GM12864 (cell line): ENCODE measurements around the gene PCDHGA1.

ENCODE experiments used
- DNase-seq: peaks from one replicate; pipeline ENCODE4 v3.0.0-alpha.2; 2011; ENCODE audit warnings: low read depth
- H3K4me3 ChIP-seq: 2 replicates; pipeline ENCODE4 v1.5.1; 2011; ENCODE audit warnings: mild to moderate bottlenecking, low read depth, low read length, control low read depth
- CTCF ChIP-seq: IDR thresholded peaks from 2 replicates; pipeline ENCODE4 v1.5.1; 2011; ENCODE audit warnings: low read depth, mild to moderate bottlenecking, moderate library complexity, low read length, control low read depth, inconsistent platforms; ENCODE audit errors: missing control alignments

Gene PCDHGA1

DNA sequence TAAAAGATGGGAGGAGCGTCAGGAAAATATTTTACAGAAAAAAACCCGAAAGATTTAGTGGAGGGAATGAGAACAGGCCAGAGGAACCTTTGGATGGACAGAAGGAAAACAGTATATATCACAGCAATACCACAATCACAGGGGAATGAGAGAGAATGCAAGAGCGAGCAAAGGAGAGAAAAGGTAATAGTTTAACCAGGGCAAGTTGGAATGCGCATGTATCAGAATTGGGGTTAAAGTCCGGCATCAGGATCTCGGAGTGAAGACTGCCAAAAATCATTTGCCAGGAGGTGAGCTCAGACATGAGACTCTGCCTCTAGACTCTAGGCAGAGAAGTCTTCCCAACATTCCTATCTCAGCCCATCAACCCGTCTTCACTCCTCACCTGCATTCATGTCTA lies 195.3 kb downstream of the PCDHGA1 start:
- no peak for TF ChIP-seq CTCF
- H3K4me3 ChIP-seq = no peak overlapping the region
- no peak for DNase-seq

DNA sequence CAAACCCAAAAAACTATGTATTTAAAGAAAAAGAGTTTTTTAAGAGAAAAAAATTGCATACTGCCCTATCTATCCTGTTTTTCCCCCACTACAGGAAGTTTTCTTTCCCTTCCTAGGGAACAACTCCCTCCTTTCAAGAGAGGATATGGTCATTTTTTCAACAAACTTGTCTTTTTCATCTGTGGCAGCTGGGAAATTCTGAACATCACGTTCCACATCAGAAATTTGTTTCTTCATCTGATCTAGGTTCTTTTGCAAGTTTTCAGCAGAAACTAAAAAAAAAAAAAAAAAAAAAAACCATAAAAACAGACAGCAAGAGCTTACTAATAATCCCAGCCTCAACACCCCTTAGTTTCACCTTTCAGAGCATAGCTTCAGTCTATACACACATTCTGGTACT lies 197.1 kb downstream of the PCDHGA1 start:
- H3K4me3 ChIP-seq = no peak overlapping the region
- no peak for TF ChIP-seq CTCF
- DNase-seq = no peak

GRCh38 chr5:141528291-141528984 lies 198.1 kb downstream of the PCDHGA1 start:
- TF ChIP-seq CTCF = no peak
- DNase-seq = no peak
- H3K4me3 ChIP-seq = no peak overlapping the region

DNA sequence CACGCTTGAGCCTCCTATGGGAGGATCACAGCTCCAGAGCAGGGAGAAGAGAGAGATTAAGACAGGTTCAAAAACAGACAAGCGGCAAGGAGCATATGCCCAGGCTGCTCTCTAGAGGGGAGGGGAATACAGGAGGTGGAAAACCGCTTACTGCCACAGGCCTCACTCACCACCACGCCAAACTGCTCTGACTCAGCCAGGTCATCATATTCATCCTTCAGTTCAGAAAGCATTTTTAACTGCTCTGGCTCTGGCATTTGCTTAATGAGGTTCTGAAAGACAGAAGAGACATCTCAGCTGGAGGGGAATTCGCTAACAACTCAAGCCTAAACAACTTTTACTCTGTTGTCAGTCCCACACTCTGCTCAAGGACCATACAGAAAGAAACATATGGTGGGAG lies 198.7 kb downstream of the PCDHGA1 start:
- H3K4me3 ChIP-seq = no peak overlapping the region
- no peak for DNase-seq
- no peak for TF ChIP-seq CTCF

DNA sequence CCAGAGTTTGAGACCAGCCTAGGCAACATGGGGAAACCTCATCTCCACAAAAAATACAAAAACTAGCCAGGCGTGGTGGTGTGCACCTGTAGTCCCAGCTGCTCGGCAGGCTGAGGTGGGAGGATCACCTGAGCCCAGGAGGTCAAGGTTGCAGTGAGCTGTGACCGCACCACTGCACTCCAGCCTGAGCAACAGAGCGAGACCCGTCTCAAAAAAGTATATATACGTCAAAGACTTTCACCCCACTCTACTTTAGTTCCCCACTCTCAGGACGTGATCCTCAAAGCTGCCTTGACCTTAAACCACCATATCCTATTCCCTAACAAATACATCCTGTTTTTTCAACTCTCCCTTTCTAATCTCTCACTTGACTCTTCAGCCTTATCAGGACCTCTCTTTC lies 199.6 kb downstream of the PCDHGA1 start:
- no peak for TF ChIP-seq CTCF
- no peak for DNase-seq
- H3K4me3 ChIP-seq = no peak overlapping the region

DNA sequence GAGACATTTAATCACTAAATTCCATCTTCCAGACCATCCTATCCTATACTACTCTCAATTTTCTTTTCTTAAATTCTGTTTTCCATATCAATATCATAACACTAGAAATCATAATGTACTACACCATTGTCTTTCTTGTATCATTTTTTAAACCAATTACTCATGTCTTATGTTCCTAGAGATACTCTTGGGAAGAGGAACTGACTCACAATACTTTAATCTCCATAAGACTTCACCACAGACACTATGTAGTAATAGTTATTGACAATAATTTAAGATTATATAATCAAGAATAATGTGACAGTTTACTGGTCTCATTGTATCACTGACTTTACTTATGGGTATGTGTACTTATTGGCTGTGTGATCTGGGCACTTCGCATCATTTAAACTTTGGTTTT lies 202.4 kb downstream of the PCDHGA1 start:
- no peak for DNase-seq
- TF ChIP-seq CTCF = no peak

DNA sequence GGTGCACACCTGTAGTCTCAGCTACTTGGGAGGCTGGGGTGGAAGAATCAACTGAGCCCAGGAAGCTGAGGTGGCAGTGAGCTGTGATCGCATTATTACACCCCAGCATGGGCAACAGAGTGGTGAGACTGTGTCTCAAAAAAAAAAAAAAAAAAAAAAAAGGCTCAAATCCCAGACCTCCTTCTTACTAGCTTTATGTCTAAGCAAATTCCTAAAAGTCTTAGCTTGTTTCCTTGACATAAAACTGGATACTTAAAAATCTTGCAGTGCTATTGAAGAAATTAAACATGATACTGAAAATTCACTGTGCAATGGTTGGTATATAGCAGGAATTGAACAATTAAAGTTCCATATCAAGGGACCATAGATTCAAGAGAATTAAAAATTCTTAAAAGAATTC lies 203.6 kb downstream of the PCDHGA1 start:
- no peak for DNase-seq
- H3K4me3 ChIP-seq = no peak overlapping the region
- no peak for TF ChIP-seq CTCF

More for the DNA sequence above, 202.4 kb downstream of the PCDHGA1 start:
- H3K4me3 ChIP-seq = no peak overlapping the region
